GM12891 (cell line): ENCODE data around the gene PPP4R2.

ENCODE experiments used
- POLR2A ChIP-seq: IDR thresholded peaks from 2 replicates; pipeline ENCODE4 v1.6.1; 2011; ENCODE audit warnings: low read depth, low read length, control low read depth
- POLR2AphosphoS5 ChIP-seq: IDR thresholded peaks from 2 replicates; pipeline ENCODE4 v1.6.1; 2011; ENCODE audit warnings: low read depth, low read length, control low read depth
- POU2F2 ChIP-seq: IDR thresholded peaks from 2 replicates; pipeline ENCODE4 v1.6.1; 2011; ENCODE audit warnings: low read depth, mild to moderate bottlenecking, control low read depth, low read length, moderate library complexity
- TAF1 ChIP-seq: IDR thresholded peaks from 2 replicates; pipeline ENCODE4 v1.6.1; 2011; ENCODE audit warnings: low read depth, low read length, control low read depth

DNA sequence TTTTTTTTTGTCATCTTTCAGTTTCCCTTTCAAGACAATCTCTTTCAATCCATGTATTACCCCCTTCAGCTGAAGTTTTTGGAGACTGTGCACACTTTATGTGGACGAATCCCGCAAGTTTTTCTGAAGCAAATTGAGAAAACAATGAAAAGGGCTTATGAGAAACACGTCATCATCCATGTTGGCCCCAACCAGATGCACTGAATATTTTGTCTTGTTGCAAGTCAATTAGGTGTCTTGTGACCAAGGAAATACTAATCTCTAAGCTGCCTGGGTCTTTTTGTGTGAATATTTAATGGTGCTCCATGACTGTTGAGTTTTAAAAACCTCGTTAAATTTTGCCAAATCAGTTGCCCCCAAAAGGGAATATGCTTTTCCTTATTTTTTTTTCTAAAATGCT, 21.7 kb upstream of the PPP4R2 start:
- TF ChIP-seq POLR2A, result no peak
- no peak for TF ChIP-seq TAF1
- no peak for TF ChIP-seq POU2F2
- no peak for TF ChIP-seq POLR2AphosphoS5
